PFSK-1 (cell line): ENCODE data around the gene FGF14.

ENCODE experiments used
- FOXP2 ChIP-seq: optimal IDR thresholded peaks from 2 replicates; pipeline ENCODE3; 2011; ENCODE audit warnings: borderline replicate concordance, control low read depth, inconsistent platforms; ENCODE audit not compliant: insufficient read depth; ENCODE audit errors: extremely low read length, extremely low read depth
- POLR2AphosphoS5 ChIP-seq: IDR thresholded peaks from 2 replicates; pipeline ENCODE4 v1.6.1; 2012; ENCODE audit warnings: low read depth, mild to moderate bottlenecking, control low read depth, low read length, moderate library complexity
- SIN3A ChIP-seq: IDR thresholded peaks from 2 replicates; pipeline ENCODE4 v1.6.1; 2012; ENCODE audit warnings: mild to moderate bottlenecking, low read length, moderate library complexity, borderline replicate concordance; ENCODE audit not compliant: insufficient read depth
- TAF1 ChIP-seq: IDR thresholded peaks from 2 replicates; pipeline ENCODE4 v1.6.1; 2012; ENCODE audit warnings: low read length, control low read depth, borderline replicate concordance; ENCODE audit not compliant: insufficient read depth
- TF ChIP-seq, protein P1 (sequence below), 2 experiments: IDR thresholded peaks; 2 replicates each; pipeline versions ENCODE4 v1.6.1 to v1.8.0; 2011 to 2012; ENCODE audit warnings: low read depth in 2 of 2, low read length in 2 of 2, control low read depth in 1 of 2, inconsistent platforms in 1 of 2, mild to moderate bottlenecking in 1 of 2, moderate library complexity in 1 of 2; ENCODE audit not compliant: insufficient read depth in 1 of 2

FGF14 gene

DNA sequence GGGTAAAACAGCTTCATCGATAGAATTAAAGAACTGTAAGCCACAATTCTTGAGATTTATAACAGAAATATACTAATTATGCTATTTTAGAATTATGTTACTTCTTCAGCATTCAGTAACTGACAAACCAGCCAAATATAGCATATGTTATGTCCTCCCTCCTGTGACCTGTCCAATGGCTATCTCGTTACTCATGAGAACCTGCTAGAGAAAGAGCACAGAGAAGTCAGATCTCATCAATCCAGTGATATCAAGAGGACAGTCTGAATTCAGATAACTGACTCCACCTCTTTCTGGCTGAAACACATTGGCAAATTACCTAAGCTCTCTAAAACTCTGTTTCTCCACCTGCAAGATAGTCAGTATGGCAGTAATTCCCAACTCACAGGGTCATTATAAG, 170.4 kb downstream of the FGF14 start:
- TF ChIP-seq, protein P1, sequence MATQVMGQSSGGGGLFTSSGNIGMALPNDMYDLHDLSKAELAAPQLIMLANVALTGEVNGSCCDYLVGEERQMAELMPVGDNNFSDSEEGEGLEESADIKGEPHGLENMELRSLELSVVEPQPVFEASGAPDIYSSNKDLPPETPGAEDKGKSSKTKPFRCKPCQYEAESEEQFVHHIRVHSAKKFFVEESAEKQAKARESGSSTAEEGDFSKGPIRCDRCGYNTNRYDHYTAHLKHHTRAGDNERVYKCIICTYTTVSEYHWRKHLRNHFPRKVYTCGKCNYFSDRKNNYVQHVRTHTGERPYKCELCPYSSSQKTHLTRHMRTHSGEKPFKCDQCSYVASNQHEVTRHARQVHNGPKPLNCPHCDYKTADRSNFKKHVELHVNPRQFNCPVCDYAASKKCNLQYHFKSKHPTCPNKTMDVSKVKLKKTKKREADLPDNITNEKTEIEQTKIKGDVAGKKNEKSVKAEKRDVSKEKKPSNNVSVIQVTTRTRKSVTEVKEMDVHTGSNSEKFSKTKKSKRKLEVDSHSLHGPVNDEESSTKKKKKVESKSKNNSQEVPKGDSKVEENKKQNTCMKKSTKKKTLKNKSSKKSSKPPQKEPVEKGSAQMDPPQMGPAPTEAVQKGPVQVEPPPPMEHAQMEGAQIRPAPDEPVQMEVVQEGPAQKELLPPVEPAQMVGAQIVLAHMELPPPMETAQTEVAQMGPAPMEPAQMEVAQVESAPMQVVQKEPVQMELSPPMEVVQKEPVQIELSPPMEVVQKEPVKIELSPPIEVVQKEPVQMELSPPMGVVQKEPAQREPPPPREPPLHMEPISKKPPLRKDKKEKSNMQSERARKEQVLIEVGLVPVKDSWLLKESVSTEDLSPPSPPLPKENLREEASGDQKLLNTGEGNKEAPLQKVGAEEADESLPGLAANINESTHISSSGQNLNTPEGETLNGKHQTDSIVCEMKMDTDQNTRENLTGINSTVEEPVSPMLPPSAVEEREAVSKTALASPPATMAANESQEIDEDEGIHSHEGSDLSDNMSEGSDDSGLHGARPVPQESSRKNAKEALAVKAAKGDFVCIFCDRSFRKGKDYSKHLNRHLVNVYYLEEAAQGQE (IDR thresholded peaks at IDR 0.05; ENCODE audit: insufficient read depth in 1 of 2, low read depth in 2 of 2, low read length in 2 of 2) = no peak
- TF ChIP-seq TAF1 = no peak
- TF ChIP-seq POLR2AphosphoS5 = no peak
- TF ChIP-seq SIN3A = no peak
- TF ChIP-seq FOXP2 = no peak

DNA sequence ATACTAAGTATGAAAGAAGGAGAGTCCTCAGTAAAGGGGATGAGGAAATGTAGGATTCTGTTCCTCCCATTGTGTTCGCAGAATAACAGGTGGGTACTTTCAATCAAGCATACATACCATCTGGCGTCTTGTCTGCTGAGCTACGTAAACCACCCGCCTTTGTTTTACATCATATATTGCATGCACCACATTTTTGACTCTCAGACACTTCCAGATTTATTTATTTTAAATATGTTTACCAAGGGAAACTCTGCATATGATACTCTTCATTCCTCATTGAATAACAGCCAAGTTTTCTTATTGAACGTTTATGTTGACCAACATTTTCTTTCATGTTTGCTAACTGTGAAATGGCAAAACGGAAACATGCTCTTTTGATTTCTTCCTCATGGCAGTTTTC, 174.1 kb downstream of the FGF14 start:
- no peak for TF ChIP-seq FOXP2
- TF ChIP-seq TAF1 = no peak
- no peak for TF ChIP-seq SIN3A
- TF ChIP-seq, protein P1 (IDR thresholded peaks at IDR 0.05; ENCODE audit: insufficient read depth in 1 of 2, low read depth in 2 of 2, low read length in 2 of 2) = no peak
- no peak for TF ChIP-seq POLR2AphosphoS5

DNA sequence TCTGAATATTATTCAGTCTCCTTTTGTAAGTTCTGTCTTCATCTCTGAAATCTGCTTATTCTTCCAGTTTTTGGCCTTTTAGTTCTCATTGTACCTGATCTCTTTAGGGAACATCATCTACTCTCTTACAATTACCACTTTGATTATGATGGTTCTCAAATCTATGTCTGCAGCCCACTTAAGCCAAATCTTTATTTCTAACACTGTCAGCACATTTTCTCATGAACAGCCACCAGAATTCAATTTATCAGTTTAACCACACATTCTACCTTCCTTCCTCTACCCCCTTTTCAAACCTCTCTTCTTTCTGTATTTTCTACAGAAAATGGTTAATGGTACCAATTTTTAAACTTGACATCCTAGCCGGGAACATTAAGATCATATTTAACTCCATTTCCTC, 175.3 kb downstream of the FGF14 start:
- TF ChIP-seq TAF1 = no peak

DNA sequence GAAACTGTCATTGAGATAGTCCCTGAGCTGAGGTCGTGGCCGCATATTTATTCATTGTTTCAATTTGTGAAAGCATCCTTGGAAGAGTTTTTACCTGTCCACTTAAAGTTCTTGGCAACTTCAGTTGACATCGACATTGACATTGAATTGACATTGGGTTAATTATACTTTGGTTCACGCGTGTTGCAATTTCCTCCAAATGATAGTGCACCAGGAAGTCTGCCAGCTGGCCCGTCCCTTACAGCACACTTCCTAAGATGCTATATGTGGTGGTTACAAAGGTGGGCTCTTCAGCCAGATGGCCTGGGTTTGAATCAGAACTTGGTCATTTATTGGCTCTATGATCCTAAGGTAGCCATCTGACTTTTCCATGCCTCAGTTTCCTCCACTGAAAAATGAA, 176.0 kb downstream of the FGF14 start:
- TF ChIP-seq TAF1 = no peak
- no peak for TF ChIP-seq FOXP2
- TF ChIP-seq, protein P1 (IDR thresholded peaks at IDR 0.05; ENCODE audit: insufficient read depth in 1 of 2, low read depth in 2 of 2, low read length in 2 of 2) = no peak

DNA sequence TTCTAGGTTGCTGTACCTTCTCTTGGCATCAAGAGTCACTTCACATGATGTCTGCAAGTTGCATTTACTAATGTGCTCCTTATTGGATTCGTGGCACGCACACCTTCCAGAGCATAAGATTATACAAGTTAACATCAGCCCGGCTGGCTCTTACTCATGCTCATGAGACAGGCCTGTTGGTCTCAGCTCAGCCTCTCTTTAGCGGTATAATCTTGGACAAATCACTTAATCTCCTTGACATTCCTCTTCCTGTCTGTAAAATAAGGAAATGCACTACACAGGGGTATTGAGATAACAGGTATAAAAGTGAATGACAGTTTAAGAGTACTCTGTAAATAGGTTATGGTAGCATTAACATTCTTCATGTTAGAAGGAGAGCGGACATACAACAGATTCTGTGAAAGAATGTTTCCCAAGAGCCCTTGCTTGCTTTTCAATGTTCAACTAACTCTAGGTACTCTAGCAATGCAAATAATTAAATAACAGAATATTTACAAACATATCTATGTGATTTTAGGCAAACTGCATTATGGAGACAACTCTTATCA, 181.1 kb downstream of the FGF14 start:
- no peak for TF ChIP-seq FOXP2
- TF ChIP-seq, protein P1 (IDR thresholded peaks at IDR 0.05; ENCODE audit: insufficient read depth in 1 of 2, low read depth in 2 of 2, low read length in 2 of 2) = no peak
- TF ChIP-seq SIN3A = no peak
- no peak for TF ChIP-seq POLR2AphosphoS5
- TF ChIP-seq TAF1 = no peak

DNA sequence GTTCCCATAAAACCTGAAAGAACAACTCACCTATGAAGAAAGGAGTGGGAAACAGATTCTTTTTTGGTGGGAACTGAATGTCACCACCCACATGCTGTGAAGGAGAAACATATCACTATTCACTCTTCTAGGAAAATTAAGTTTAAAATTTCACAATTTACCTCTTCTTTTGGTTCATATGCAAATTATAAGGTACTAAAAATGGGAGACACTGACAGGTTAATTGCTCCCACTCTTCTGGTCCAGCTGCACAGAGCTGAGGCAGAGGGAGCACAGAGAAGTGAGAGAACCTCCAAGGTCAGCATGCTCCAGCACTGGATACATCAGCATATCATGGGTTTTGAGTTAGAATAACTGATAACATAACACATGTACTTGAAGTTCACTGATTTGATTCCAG, 186.9 kb downstream of the FGF14 start:
- TF ChIP-seq POLR2AphosphoS5 (no peak), TAF1 (no peak), SIN3A (no peak), FOXP2 (no peak)
- TF ChIP-seq, protein P1 (IDR thresholded peaks at IDR 0.05; ENCODE audit: insufficient read depth in 1 of 2, low read depth in 2 of 2, low read length in 2 of 2) = no peak
